GM18951 (cell line): ENCODE data around the gene FCN1.

Source experiments
- POLR2A ChIP-seq: IDR thresholded peaks from 4 replicates; pipeline ENCODE4 v1.6.1; 2011; ENCODE audit warnings: mild to moderate bottlenecking; ENCODE audit not compliant: insufficient read length, insufficient read depth; ENCODE audit errors: extremely low read depth
- in situ Hi-C: fragments of 300-500 bp; cut with MboI; formaldehyde crosslinking; loops from one replicate; pipeline ENCODE4 v1.12.0; 2022; ENCODE audit warnings: low sequenced_read_pairs, mixed read lengths, inconsistent platforms; ENCODE audit not compliant: unreplicated experiment

FCN1 gene

GRCh38 chr9:134938346-134939079 is 20.8 kb upstream of the FCN1 start:
- TF ChIP-seq POLR2A, result no peak
- in situ Hi-C loops, result no loop called here

- TF ChIP-seq POLR2A, result no peak
- in situ Hi-C loops, result no loop called here
Measured at GRCh38 chr9:134937566-134938345, 20.0 kb upstream of the FCN1 start.

- in situ Hi-C loops, result no loop called here
Measured at GRCh38 chr9:134937164-134937555, 19.4 kb upstream of the FCN1 start.

GRCh38 chr9:134936346-134937163 is 18.8 kb upstream of the FCN1 start:
- in situ Hi-C loops, result no loop called here
- TF ChIP-seq POLR2A, result peak; percentile 48

More at GRCh38 chr9:134937164-134937555, 19.4 kb upstream of the FCN1 start:
- no peak for TF ChIP-seq POLR2A

- TF ChIP-seq POLR2A, result no peak
- in situ Hi-C loops, result no loop called here
Measured at GRCh38 chr9:134935701-134936345, 18.1 kb upstream of the FCN1 start.

- TF ChIP-seq POLR2A, result no peak
- in situ Hi-C loops, result no loop called here
Measured at GRCh38 chr9:134935056-134935640, 17.4 kb upstream of the FCN1 start.

GRCh38 chr9:134933076-134933659 is 15.5 kb upstream of the FCN1 start:
- in situ Hi-C loops, result no loop called here
- no peak for TF ChIP-seq POLR2A

GRCh38 chr9:134932606-134933005 is 14.9 kb upstream of the FCN1 start:
- no peak for TF ChIP-seq POLR2A
- in situ Hi-C loops, result no loop called here

- in situ Hi-C loops, result no loop called here
- no peak for TF ChIP-seq POLR2A
Measured at GRCh38 chr9:134932171-134932570, 14.5 kb upstream of the FCN1 start.

GRCh38 chr9:134930398-134930797 is 12.7 kb upstream of the FCN1 start:
- in situ Hi-C loops, result no loop called here
- TF ChIP-seq POLR2A, result peak; percentile 40

GRCh38 chr9:134929193-134930158 is 11.8 kb upstream of the FCN1 start:
- TF ChIP-seq POLR2A, result no peak
- in situ Hi-C loops, result no loop called here

GRCh38 chr9:134928436-134929192 is 10.9 kb upstream of the FCN1 start:
- no peak for TF ChIP-seq POLR2A
- in situ Hi-C loops, result no loop called here
